Adipose tissue (tissue), 3 donors: ENCODE results near the gene ESM1. TPM values are rescaled to one million over a fixed set of nuclear protein-coding genes. Genes with fewer than 3 reads are reported as not detected.

ENCODE experiments used
- H3K27ac ChIP-seq: one replicate; pipeline ENCODE4 v1.5.1; 2013; ENCODE audit warnings: low read depth, low read length
- WGBS, 3 donors: extraction: QIAGEN DNeasy Blood & Tissue Kit; methylation state at CpG; one replicate each; pipeline ENCODE4 v1.1.7; 2013; 5-methylcytosine and 5-hydroxymethylcytosine counted together
- polyA plus RNA-seq, 3 donors: library from polyadenylated mRNA; stranded (reverse); fragments of 200-250 nt; gene quantifications; one replicate each; pipeline ENCODE4 v1.2.3, GENCODE V29; 2013
- donor health status: healthy with polysubstance abuse.
- donor health status: Bipolar disorder and iron deficiency.
- donor health status: healthy.

The ESM1 gene
- polyA plus RNA-seq, 3 donors = 0.09 to 0.82 TPM; not detected in 1

DNA sequence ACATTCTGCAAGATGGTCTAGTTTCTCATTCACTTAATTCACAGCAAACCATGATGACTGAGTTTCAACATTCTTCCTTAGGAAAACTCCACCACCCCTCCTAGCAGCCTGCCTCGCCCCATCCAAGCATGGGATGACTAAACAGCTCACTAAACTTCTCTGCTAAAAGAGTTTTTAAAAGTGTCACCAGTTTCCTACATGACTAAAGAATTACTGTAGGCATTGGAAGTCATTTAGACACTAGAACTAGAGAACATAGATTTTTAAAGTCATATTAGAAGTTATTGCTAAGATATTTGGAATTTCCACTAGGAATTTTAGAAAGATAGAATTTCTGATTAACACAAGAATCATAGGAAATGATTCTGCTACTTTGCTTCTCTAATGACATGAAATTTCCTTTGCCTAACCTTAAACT is 5.5 kb upstream of the ESM1 start:
- H3K27ac ChIP-seq = no peak overlapping the region
- WGBS, 3 donors = 50 to 83% (median 79%) methylated on average over 1 of the region's 1 CpG

- WGBS, 3 donors = 60 to 68% (median 63%) methylated on average over 2 of the region's 2 CpGs
- no peak overlapping the region for H3K27ac ChIP-seq
Measured at GRCh38 chr5:54988817-54989216, 3.4 kb upstream of the ESM1 start.

DNA sequence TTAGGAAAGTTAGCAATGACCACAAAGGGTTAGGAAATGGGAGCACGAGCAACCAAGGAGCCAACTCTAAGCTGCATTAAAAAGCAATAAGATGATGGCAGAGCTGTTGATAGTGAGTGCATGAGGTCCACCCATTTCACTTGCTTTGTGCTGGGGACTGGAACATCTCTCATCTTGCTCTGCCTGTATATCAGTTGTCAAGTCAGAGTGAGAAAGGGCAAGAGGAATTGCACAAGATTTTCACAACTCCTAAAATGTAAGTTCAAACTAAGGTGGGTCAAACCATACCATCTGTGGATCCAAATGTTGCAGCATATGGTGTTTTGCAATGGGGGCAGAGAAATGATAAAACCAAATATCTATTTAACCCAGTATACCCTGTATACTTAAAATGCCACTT is 2.8 kb upstream of the ESM1 start:
- no peak overlapping the region for H3K27ac ChIP-seq
- 57 to 70% (median 68%) methylated on average over 1 of the region's 1 CpG for WGBS, 3 donors

- WGBS, 3 donors = 51 to 66% (median 65%) methylated on average over 5 of the region's 5 CpGs
- H3K27ac ChIP-seq = no peak overlapping the region
Measured at GRCh38 chr5:54986269-54986654, 869 bp upstream of the ESM1 start.

GRCh38 chr5:54981928-54982327 is 3.5 kb downstream of the ESM1 start:
- 38 to 69% (median 60%) methylated on average over 7 of the region's 7 CpGs for WGBS, 3 donors
- no peak overlapping the region for H3K27ac ChIP-seq

GRCh38 chr5:54975701-54976100 is 9.7 kb downstream of the ESM1 start:
- WGBS, 3 donors = 75 to 79% (median 75%) methylated on average over 1 of the region's 1 CpG
- no peak overlapping the region for H3K27ac ChIP-seq

DNA sequence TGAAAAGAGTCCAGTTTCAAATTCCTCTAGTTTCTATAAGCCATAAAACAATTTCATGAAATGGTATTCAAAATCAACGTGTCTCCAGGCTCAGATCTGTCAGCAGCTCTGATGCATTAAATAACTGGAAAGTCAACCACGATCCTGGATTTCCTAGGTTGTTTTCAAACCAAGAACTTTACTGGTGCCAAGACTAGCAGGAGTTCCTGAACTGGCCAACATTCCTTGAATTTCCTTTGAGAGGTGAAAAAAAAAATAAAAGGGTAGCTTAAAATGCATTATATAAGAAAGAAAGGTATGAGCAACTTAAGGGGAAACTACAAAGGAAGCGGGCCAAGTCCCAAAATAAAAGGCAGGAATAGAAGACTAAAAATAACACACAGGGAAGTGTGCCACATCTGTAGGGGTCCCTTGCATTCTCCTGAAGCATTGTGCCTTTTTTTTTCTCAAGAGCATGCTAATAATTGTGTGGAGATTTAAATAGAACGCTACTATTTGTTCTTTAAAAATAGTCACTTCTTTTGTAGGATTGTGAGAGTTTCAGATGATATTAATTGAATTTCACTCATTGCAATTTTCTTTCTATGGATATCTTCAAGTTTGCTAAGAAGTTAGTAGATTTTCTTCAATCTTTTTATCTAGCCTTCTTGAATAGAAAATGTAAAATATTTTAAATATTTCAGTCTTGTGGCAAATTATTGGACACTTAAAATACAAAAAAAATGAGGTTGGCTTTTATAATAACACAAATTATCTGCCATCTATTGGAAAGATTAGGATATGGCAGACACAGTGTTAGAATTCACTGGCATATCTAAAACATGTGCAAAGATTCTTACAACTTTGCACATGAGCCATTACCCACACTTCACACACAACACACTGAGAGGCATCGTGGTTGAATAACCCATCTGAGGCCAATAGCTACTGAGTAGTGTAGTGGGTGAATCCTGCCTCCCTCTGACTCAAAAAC is 15.3 kb downstream of the ESM1 start:
- 66 to 71% (median 71%) methylated on average over 5 of the region's 5 CpGs for whole genome bisulfite sequencing, 3 donors
- H3K27ac ChIP-seq = no peak overlapping the region

DNA sequence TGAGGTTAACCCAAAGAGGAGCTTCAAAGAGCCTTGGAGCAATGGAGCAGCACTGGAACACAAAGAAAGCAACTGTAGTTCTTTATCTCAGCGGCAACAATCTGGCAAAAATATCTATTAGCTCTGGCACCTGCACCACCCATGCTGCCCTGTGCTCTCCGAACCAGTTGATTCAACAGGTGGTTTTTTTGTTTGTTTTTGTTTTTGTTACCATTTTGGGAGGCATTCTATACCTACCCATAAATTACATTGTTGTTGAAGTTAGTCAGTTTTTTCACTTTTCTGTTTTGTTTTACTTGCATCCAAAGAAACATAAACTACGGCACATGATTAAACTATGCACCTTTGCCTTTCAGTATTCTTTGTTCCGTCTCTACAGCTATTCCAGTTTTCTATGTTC is 16.2 kb downstream of the ESM1 start:
- WGBS, 3 donors = 84 to 90% (median 88%) methylated on average over 4 of the region's 4 CpGs
- H3K27ac ChIP-seq = no peak overlapping the region

GRCh38 chr5:54965806-54966205 is 19.6 kb downstream of the ESM1 start:
- H3K27ac ChIP-seq = no peak overlapping the region
- WGBS, 3 donors = 54 to 64% (median 61%) methylated on average over 3 of the region's 3 CpGs

- no peak overlapping the region for H3K27ac ChIP-seq
Measured at GRCh38 chr5:54964405-54964804, 21.0 kb downstream of the ESM1 start.

DNA sequence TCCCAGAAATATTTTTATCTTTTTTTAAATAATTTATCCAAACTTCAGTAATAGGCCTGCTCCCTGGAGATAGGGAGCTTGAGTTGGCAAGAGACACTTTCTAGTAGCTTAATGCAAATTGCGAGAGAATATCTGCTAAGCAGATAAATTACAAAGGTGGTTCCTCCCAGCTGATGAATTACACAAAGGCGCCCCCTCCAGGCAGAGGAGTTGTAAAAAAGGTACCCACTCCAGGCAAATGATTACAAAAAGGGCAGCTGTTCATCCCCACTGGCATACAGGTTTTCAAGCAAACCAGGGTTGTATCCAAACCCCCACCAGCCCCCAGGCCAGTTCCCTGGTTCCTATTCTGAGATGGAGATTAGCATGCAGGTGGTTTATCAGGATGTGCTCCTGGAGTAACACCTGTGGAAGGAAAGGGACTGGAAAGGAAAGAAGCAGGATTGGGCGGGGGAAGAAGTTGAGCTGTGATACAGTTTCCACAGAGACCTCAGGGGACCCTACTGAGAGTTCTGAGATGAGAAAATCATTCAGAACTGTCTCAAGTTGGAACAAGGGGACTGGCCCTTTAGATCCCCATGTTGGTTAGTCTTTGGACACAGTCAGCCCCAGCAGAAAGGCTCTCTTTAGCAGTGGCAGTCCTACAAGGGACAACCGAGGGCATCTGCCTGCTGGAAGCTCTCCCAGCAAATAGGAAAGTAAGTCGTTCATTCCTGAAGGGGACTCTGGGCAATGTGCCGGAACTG is 25.5 kb downstream of the ESM1 start:
- WGBS, 3 donors = 63 to 76% (median 72%) methylated on average over 6 of the region's 6 CpGs

GRCh38 chr5:54956922-54957321 is 28.5 kb downstream of the ESM1 start:
- H3K27ac ChIP-seq = no peak overlapping the region

More for the DNA sequence above, 25.5 kb downstream of the ESM1 start:
- H3K27ac ChIP-seq = no peak overlapping the region

DNA sequence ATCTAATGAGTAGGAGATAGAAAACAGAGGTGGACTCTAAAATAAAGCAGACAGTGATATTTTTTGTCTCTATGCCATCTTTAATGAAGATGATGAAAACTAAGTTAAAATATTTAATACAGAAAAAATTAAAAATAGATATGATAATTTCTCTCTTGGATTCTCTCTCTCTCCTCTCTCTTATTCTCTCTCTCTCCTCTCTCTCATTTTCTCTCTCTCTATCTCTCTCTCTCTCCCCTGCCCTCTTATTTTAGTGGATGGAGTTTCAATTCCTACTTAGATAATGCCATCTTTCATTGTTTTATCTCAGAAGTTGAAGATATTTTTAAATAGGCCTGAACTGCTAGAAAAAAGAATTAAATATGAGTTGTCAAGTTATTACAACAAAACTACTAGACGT is 38.2 kb downstream of the ESM1 start:
- WGBS, 3 donors = 47 to 65% (median 65%) methylated on average over 1 of the region's 1 CpG
- no peak overlapping the region for H3K27ac ChIP-seq

DNA sequence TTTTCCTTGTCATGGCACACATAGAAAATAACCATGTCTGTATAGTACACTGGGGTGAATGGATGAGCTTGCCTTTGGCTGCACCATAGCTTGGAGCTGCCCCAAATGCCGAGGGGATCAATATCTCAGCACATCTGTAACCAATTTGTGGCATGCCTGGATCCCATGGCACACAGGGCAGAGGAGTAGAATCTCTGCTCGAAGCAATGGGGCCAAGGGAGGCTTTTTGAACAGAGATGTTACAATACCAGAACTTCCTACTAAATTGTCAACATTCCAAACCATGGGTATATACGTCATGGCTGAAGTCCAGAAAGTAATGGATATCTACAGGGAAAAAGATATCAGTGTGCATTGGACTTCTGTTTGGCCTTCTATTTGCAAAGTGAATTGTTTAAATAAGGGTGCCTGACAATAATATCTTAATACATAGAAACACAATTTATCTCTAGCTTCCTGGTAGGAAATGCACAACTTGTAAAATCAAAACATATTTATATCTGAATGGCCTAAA is 39.0 kb downstream of the ESM1 start:
- WGBS, 3 donors = 55 to 74% (median 67%) methylated on average over 3 of the region's 3 CpGs
- H3K27ac ChIP-seq = no peak overlapping the region

GRCh38 chr5:54944364-54944763 is 41.0 kb downstream of the ESM1 start:
- no peak overlapping the region for H3K27ac ChIP-seq
- 67 to 71% (median 70%) methylated on average over 7 of the region's 7 CpGs for WGBS, 3 donors

GRCh38 chr5:54942064-54942778 is 43.2 kb downstream of the ESM1 start:
- 46 to 65% (median 58%) methylated on average over 9 of the region's 9 CpGs for WGBS, 3 donors

DNA sequence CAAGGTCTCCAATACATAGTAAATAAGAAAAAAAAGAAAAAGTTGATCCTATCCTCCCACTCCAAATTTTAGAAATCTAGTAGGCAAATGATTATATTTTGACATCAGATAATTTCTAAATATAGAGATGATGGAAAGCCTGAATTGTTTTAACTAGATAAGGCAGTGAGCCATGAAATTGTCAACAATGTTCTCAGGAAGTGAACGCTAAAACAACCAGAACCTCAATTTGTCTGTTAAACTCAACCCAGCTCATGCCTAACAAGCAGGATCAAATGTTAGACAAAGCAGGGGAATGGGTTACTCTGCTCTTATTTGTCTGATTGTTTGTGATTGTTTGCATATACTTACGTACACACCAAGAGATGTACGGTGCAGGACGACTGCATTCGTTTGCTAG is 49.2 kb downstream of the ESM1 start:
- WGBS, 3 donors = 20 to 78% (median 70%) methylated on average over 5 of the region's 5 CpGs
- no peak overlapping the region for H3K27ac ChIP-seq

More at GRCh38 chr5:54942064-54942778, 43.2 kb downstream of the ESM1 start:
- no peak overlapping the region for H3K27ac ChIP-seq

DNA sequence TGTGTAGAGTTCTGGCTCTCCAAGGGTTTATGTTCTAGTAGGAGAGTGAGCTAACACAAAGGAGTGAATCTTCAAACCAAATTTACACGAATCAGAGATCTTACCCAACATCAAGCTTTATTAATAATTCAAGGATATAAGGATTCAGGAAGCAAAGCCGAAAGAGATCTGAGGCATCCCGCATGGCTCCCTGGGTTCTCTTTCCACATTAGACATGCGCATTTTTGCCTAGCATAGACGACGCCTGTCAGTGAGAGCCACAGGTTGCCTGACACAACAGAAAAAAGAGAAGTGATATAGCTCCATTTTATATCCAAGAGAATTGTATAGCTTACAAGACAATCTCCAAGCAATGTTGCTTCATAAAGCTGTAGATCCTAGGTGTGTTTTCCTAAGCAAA is 52.6 kb downstream of the ESM1 start:
- no peak overlapping the region for H3K27ac ChIP-seq

GRCh38 chr5:54930736-54931135 is 54.7 kb downstream of the ESM1 start:
- no peak overlapping the region for H3K27ac ChIP-seq
- WGBS, 3 donors = 83 to 88% (median 84%) methylated on average over 2 of the region's 2 CpGs

More for the DNA sequence above, 52.6 kb downstream of the ESM1 start:
- WGBS, 3 donors = 66 to 71% (median 71%) methylated on average over 6 of the region's 6 CpGs
